ENCODE data around the gene UFC1.
A peak's percentile ranks its signal among the peaks of the same experiment; 100 is the strongest.

UFC1 gene

DNA sequence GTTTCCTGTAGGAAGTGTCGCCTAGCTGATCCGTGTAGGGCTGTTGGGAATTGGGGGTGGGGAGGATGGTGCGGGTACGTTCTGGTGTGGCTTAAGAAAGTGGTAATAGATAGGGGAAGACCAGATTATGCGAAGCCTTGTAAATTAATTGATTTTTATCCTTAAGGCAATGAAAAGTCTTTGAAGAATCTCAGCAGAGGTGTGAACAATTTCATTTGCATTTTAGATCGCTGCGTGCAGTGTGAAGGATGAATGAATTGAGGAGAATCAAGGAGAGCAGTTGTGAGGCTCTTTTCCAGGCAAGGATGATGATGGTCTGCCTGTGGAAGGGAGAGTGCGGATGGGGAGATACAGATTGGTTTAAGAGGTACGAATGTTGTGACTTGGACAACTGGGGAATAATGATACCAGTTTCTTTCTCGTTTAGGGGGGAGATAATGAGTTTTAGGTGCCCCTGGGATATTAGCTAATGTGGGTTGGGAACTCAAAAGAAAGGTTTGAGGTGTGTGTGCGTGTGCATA, 20.5 kb upstream of the UFC1 start:
- no peak for DNase-seq (ENCODE audit: low spot score)

DNA sequence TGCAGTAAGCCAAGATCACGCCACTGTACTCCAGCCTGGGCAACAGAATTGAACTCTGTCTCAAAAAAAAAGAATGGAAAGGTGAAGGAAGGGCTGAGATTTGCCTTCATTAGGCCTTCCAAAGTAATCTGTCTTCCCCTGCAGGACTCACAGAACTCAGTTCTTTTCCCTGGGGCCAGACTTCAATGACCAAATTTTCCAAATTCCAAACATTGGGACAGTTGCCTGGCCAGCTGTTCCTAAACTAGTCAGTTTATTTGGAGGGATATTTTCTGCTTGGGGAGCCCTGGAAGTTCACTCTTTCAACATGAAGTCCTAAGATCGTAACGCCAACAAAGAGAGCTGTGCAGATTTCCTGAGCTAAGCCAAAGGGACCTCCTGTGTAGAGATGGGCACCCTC, 15.9 kb upstream of the UFC1 start:
- DNase-seq (ENCODE audit: low spot score): no peak

DNA sequence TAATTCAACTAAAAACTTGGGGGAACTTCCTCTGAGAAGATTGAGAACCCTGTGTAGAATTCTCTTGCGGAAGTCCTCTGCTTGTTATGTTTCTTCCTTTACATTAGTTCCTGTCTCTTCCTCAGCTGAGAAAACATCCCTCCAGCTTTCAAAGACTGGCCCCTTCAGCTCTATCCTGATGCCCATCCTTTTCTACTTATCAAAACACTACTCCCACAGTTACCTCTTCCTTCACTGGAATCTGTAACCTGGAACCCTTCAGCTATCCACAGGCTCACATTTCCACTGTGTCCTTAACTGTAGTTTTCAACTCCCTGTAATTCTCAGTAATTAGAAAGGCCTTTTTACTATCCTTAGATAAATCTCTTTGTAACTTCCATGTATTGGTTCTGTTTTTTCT, 15.3 kb upstream of the UFC1 start:
- no peak for DNase-seq (ENCODE audit: low spot score)

DNA sequence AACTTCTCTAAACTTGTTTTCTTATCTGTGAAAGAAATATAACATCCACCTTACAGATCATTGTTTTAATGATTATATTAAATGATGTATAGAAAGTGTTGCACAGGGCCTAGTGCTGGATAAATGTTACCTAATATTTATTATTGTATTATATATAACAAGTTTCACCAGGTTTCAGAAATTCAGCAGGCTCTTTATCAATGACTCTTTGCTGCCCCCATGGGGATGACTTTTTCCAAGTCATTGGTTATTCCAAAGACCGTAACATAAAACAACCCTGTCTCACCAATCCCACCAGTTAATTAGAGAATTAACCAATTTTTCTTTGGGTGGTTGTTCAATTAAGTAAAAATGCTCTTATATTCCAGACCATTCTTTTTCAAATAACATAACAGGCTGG, 14.0 kb upstream of the UFC1 start:
- DNase-seq (ENCODE audit: low spot score): no peak

DNA sequence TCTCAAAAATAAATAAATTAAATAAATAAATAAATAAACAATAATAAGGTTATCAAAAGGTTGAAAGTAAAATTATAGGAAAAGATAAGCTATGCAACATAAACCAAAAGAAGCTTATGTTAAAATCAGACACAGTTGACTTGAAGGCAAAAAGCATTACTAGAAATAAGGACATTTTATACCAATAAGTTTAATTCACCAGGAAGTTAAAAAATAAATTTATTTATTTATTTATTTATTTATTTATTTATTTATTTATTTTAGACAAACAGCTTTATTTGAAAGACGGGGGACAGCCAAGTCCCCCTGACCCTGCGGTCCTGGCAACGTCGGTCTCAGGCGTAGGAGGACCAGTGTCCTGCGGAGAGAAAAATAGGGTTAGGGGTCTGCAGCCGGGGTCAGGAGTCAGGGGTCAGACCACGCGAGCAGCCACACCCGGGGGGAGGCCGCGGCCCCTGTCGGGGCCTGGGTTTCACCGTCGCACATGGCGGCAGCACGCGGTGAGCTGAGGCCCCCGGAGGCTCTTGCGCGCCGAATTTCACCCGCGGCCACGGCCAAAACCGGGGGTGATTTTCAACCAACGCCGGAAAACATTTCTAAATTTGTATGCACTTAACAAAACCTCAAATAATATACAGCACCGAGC, 12.9 kb upstream of the UFC1 start:
- DNase-seq (ENCODE audit: low spot score): no peak

DNA sequence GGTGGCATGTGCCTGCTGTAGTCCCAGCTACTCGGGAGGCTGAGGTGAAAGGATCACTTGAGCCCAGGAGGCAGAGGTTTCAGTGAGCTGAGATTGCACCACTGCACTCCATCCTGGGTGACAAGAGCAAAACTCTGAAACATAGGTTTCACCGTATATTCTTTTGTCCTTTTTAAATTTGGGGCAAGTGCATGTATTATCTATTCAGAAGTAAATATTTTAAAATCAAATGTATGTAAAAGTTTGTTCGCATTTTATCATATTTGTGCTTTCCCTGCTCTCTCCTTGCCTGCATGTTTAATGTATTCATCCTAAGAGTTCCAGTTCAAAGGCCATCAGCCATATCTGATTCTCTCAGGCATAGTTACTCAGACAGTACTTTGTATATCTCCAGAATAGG, 7.9 kb upstream of the UFC1 start:
- DNase-seq (ENCODE audit: low spot score): no peak

DNA sequence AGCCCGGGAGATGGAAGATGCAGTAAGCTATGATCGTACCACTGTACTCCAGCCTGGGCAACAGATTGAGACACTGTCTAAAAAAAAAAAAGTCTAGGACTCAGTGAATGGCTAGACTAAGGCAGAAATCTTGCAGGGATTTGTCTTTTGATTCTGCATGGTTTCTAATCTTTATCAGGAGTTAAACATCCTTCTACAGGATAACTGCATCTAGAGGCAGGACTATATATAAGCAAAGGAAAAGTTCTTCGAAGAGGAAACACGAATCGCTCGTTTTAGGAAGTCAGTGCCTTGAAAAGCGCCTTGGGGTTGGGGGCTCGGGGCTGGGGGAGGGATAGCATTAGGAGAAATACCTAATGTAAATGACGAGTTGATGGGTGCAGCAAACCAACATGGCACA, 602 bp upstream of the UFC1 start:
- no peak for DNase-seq (ENCODE audit: low spot score)

DNA sequence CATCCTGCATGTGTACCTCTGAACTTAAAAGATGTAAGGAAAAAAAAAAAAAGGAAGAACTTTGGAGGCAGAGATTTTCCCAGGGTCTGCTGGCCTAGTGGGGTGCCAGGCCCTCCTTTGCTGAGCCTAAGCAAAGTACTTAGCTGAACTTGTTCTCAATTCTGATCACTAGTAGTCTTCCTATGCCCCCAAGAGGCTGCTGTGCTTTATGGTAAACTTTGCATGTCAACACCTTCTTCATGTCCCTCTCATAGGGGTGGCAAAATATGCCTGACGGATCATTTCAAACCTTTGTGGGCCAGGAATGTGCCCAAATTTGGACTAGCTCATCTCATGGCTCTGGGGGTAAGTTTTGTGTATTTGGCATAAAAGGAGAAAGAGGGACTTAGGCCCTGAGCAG, 4.1 kb downstream of the UFC1 start:
- DNase-seq (ENCODE audit: low spot score): no peak

DNA sequence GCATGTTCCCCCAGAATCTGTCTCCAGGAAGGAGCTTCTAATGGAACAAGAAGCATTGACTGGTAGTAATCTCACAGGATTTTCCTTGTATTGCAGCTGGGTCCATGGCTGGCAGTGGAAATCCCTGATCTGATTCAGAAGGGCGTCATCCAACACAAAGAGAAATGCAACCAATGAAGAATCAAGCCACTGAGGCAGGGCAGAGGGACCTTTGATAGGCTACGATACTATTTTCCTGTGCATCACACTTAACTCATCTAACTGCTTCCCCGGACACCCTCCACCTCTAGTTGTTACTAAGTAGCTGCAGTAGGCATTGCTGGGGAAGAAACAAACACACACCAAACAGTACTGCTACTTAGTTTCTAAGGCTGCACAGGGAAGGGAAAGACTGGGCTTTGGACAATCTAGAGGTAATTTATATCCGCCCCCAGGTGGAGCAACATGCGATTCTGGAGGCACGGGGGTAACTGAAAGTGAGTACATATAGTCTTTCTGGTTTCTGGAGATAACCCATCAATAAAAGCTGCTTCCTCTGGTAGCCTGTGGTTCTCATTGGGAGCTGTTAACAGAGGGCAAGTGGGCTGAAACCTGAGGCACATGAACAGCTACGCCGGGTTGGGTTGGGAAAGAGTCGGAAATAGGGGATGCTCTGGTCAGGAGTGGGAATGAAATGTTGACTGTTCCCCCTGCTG, 4.7 kb downstream of the UFC1 start:
- no peak for DNase-seq (ENCODE audit: low spot score)

DNA sequence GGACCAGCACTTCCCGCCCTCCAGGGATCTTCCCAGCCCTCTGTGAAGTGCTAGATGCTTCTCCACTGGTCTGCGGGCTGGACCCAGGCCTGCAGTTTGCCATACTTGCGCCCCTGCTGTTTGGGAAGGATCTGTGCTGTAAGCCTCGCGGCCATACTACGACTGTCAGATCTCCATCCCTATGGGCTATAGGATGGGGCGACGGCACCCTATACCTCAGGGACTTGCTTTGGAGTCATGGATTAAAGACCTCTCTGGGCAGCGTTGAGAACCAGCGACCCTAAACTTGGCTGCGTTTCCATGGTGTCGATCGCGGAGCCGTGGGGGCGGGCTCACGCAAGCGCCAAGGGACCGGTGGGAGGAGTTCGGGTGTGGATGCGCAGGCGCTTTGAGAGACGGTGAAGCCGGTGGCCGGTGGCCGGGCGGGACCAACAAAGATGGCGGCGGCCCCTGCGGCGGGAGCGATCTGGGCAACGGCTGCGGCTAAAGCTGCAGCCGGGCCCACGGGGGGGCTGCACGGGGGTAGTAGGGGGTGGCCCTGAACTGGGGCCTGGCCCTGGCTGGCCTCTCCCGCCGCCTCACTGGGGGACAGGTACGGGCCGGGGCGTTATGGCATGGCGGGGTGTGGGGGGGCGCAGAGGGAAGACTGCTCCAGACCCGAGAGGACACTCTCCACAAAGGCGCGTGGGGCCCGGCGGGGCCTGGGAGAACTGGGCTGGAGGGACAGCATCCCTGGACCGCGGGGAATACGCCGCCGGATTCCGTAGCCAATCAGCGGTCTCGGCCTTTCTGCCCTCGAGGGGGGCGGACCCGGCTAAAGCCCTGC, 5.5 kb downstream of the UFC1 start, which contains the start of gene USP21:
USP21 (plus strand) TSS at position 414 of the 826 bp plus-strand sequence. CDS start 1,141 bp downstream, outside the sequence.
- DNase-seq (ENCODE audit: low spot score): peak; percentile 97

DNA sequence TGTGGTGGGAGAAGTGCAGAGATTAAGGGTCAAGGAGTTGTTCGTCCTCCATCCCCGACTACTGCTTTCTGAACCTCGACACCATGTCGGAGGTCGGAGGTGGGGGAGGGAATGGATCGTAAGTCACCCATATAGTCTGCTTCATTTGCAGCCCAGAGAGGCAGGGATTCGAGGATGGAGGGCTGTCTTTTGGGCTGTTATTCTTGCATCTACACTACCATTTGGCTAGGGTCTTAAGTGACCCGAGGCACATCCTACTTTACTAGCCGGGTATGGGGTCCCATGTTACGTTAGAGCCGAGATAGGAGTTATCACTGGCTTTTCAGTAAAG, 6.1 kb downstream of the UFC1 start:
- no peak for DNase-seq (ENCODE audit: low spot score)

DNA sequence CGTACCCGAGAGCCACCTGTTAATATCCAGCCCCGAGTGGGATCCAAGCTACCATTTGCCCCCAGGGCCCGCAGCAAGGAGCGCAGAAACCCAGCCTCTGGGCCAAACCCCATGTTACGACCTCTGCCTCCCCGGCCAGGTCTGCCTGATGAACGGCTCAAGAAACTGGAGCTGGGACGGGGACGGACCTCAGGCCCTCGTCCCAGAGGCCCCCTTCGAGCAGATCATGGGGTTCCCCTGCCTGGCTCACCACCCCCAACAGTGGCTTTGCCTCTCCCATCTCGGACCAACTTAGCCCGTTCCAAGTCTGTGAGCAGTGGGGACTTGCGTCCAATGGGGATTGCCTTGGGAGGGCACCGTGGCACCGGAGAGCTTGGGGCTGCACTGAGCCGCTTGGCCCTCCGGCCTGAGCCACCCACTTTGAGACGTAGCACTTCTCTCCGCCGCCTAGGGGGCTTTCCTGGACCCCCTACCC, 6.9 kb downstream of the UFC1 start:
- no peak for DNase-seq (ENCODE audit: low spot score)

DNA sequence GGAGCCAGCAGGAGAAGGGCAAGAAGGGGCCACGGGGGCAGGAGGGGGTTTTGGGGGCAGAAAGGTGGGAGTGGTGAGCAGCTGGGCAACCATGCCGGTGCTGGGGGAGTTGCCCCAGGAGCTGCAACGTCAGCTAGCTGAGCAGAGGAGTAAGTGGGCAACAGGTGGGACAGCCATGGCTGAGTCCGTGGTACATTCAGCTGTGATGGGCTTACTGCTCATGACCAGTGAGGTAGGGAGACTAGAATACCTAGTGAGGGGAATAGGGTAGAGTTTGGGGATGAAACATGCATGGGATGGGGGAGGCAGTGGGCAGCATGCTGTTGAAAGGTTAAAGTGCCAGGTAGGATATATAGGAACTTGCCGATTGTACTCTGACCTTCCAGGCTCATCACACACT, 7.9 kb downstream of the UFC1 start:
- no peak for DNase-seq (ENCODE audit: low spot score)

DNA sequence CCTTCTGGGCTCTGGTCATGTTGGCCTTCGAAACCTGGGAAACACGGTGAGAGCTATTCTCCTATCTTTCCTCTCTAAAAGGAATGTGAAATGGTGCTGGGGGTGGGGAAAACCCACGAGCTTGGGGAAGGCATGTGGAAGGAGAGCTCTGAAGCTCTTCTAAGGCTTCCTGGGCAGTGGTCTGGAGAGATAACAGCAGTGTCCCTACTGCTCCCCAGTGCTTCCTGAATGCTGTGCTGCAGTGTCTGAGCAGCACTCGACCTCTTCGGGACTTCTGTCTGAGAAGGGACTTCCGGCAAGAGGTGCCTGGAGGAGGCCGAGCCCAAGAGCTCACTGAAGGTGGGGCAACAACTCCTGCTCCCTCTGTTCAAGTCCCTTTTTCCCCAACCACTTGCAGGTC, 8.3 kb downstream of the UFC1 start:
- DNase-seq (ENCODE audit: low spot score): no peak

DNA sequence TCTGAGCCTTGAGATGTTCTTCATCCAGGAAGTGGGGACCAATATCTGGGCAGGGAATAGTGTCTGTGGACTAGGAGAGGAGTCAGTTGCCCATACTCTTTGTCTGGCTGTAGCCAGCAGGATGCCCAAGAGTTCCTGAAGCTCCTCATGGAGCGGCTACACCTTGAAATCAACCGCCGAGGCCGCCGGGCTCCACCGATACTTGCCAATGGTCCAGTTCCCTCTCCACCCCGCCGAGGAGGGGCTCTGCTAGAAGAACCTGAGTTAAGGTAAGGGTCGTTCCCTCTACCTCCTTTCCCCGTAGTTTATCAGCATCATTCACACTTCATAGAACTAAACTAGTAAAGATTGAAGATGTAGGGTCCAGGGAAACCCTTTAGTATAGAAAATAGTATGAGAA, 9.0 kb downstream of the UFC1 start:
- no peak for DNase-seq (ENCODE audit: low spot score)

DNA sequence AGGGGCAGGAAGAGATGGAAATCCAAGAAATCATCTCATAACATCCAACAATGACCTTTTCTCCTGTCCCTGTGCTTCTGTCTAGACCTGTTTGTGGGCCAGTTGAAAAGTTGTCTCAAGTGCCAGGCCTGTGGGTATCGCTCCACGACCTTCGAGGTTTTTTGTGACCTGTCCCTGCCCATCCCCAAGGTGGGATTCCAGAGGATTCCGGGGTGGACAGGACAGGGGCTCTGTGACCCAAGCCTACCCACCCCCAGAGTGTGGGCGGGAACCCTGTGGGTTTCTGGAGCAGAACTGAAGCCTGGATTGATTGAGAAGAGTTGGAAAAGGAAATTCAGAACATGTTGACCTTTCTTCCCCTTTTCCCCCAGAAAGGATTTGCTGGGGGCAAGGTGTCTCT, 10.0 kb downstream of the UFC1 start:
- DNase-seq (ENCODE audit: low spot score): no peak

DNA sequence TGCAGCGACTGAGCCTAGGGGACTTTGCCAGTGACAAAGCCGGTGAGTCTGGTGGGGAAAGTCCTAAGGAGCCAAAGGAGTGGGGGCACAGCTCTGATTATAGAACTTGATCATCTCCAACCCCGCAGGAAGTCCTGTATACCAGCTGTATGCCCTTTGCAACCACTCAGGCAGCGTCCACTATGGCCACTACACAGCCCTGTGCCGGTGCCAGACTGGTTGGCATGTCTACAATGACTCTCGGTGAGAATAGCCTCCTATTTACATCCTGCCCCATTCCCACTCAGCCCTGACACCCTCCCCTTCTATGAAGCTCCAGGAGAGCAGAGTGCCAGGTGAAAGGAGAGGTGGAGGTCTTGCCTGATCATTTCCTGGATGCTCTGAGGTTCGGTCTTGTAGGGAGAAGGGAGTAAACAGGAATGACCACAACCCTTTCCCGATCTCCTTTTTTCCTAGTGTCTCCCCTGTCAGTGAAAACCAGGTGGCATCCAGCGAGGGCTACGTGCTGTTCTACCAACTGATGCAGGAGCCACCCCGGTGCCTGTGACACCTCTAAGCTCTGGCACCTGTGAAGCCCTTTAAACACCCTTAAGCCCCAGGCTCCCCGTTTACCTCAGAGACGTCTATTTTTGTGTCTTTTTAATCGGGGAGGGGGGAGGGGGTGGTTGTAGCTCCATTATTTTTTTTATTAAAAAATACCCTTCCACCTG, 11.3 kb downstream of the UFC1 start:
- DNase-seq (ENCODE audit: low spot score): peak; percentile 46

DNA sequence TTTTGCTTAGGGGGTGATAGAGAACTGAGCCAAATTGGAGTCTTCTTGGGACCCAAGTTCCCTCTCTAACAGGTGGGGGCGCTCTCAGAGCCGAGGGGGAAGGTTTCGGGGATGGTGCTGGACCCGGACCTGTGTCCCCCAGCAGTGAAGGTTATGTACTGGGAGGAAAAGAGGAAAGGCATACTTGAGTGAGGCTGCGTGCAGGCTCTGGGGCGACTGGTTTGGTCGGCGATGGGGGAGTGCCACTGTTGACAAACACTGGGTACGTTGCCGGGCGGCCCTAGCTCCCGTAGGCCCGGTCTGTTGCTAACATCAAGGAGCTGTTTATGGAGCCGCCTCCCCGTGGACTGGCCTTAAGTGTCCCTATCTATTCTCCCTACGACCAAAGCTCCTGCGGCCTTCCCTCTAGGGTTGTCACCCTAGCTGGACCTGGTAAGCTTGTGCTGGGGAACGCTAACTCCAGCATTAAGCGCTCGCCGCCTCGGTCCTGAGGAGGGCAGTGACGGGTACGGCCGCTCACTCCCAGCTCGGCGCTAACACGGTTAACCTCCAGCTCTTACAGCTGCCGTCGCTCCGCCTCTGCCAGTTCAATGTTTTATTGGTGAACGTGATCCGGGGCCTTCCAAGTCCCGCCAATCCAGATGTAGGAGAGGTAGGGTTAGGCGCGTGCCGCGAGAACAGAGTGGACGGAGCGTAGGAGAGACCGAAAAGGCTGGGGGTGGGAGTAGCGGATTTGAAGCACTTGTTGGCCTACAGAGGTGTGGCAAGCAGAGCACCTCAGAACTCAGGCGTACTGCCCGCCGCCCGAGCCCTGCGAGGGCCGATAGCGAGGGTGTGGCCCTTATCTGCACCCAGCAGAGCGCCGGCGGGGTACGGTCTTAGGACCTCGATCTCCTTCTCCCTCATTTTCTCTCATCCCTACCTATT, 12.2 kb downstream of the UFC1 start, which contains the start of gene PPOX:
PPOX (plus strand) TSS at position 685 of the 927 bp plus-strand sequence. CDS start 422 bp downstream, outside the sequence.
- DNase-seq (ENCODE audit: low spot score): peak; percentile 95

DNA sequence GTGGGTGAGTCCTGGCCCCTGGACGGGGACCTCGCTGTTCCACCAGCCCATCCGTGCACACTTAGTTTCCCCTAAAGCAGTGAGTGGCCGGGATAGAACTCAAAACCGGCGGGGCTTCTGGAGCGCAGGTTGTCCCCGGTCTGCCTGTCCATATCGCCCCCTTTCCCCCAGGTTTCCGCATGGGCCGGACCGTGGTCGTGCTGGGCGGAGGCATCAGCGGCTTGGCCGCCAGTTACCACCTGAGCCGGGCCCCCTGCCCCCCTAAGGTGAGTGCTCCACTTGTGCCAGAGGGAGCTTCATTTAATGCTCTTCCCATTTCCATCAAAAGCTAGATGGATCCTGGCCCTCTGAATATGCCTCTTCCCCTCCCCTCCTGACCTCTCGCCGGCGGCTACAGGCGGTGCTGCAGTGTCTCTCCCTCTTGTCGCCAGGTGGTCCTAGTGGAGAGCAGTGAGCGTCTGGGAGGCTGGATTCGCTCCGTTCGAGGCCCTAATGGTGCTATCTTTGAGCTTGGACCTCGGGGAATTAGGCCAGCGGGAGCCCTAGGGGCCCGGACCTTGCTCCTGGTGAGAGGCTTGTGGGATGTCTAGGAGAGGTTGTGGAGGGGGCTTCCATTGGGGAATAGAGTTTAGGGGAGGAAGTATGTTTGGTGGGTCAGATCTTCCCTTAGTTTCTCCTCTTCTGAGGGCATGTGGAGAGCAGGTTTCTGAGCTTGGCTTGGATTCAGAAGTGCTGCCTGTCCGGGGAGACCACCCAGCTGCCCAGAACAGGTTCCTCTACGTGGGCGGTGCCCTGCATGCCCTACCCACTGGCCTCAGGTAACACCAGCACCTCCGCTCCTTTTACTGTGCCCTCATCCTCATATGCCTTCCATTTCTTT, 13.1 kb downstream of the UFC1 start:
- peak; percentile 64 for DNase-seq (ENCODE audit: low spot score)

DNA sequence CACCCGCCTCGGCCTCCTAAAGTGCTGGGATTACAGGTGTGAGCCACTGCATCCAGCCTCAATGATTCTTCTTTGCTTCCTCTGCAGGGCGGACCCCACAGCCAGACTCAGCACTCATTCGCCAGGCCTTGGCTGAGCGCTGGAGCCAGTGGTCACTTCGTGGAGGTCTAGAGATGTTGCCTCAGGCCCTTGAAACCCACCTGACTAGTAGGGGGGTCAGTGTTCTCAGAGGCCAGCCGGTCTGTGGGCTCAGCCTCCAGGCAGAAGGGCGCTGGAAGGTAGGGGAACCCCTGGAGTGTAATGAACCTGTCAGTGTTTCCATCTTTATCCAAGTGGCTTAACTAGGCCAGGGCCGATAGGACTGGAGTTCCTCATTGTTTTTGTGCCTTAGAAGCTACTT, 15.1 kb downstream of the UFC1 start:
- no peak for DNase-seq (ENCODE audit: low spot score)

Data from ecto neural progenitor cell (in vitro differentiated cells).